WTC11 (cell line): ENCODE data around the gene STAM. TPM values are rescaled to one million over a fixed set of nuclear protein-coding genes. Genes with fewer than 3 reads are reported as not detected.

Source experiments
- ATAC-seq: fragments of 200-7000 bp; cut with Tn5 transposase; 2 replicates; pipeline ENCODE4 v1.10.0; 2021; ENCODE audit warnings: mild to moderate bottlenecking, moderate library complexity
- CTCF ChIA-PET: fragments of 300-600 bp; sonication (Branson Sonifier 250); formaldehyde crosslinking; loops from one replicate; lab custom pipeline; 2021; ENCODE audit warnings: antibody characterized with exemption; lab: Charles Lee
- POLR2A ChIA-PET: fragments of 350-600 bp; sonication (Branson Sonifier 250); formaldehyde crosslinking; loops from one replicate; lab custom pipeline; 2021; ENCODE audit warnings: antibody characterized with exemption; lab: Charles Lee
- DNase-seq: peaks from one replicate; pipeline ENCODE4 v3.0.0; 2021; ENCODE audit warnings: low spot score
- H3K27ac Mint-ChIP-seq: 2 replicates; pipeline ENCODE4 v1.8.0; 2021; ENCODE audit warnings: mixed read lengths
- H3K27me3 Mint-ChIP-seq: 2 replicates; pipeline ENCODE4 v1.8.0; 2021; ENCODE audit warnings: low read depth, mild to moderate bottlenecking, moderate library complexity, mixed read lengths
- H3K36me3 Mint-ChIP-seq: 2 replicates; pipeline ENCODE4 v1.8.0; 2021; ENCODE audit warnings: mixed read lengths
- H3K4me1 Mint-ChIP-seq: 2 replicates; pipeline ENCODE4 v1.8.0; 2022; ENCODE audit warnings: mixed read lengths
- H3K4me3 Mint-ChIP-seq: 2 replicates; pipeline ENCODE4 v1.8.0; 2021; ENCODE audit warnings: mild to moderate bottlenecking, moderate library complexity, mixed read lengths
- H3K9me3 Mint-ChIP-seq: 2 replicates; pipeline ENCODE4 v1.8.0; 2021; ENCODE audit warnings: mixed read lengths
- AR ChIP-seq: fragments of 250-450 bp; sonication (Bioruptor Pico); IDR thresholded peaks from 2 replicates; pipeline ENCODE4 v1.9.0; 2021; ENCODE audit warnings: mild to moderate bottlenecking
- ATF1 ChIP-seq: sonication (generic); formaldehyde crosslinking; IDR thresholded peaks from 2 replicates; pipeline ENCODE4 v1.8.1; 2023; ENCODE audit warnings: mild to moderate bottlenecking, moderate library complexity, missing genetic modification reagents
- CREB1 ChIP-seq: sonication (generic); formaldehyde crosslinking; IDR thresholded peaks from 2 replicates; pipeline ENCODE4 v1.8.0; 2023; ENCODE audit warnings: mild to moderate bottlenecking, missing genetic modification reagents
- E2F1 ChIP-seq: sonication (generic); formaldehyde crosslinking; IDR thresholded peaks from 2 replicates; pipeline ENCODE4 v1.8.0; 2022; ENCODE audit warnings: mild to moderate bottlenecking, missing genetic modification reagents
- E2F4 ChIP-seq: sonication (generic); formaldehyde crosslinking; IDR thresholded peaks from 2 replicates; pipeline ENCODE4 v1.8.1; 2022; ENCODE audit warnings: low read depth, mild to moderate bottlenecking, moderate library complexity, missing genetic modification reagents, borderline replicate concordance
- ETV6 ChIP-seq: sonication (generic); formaldehyde crosslinking; IDR thresholded peaks from 2 replicates; pipeline ENCODE4 v1.8.1; 2022; ENCODE audit warnings: mild to moderate bottlenecking, missing genetic modification reagents
- FOXJ3 ChIP-seq: sonication (generic); formaldehyde crosslinking; IDR thresholded peaks from 2 replicates; pipeline ENCODE4 v1.9.0; 2021; ENCODE audit warnings: missing genetic modification reagents, mild to moderate bottlenecking, borderline replicate concordance
- FOXP1 ChIP-seq: sonication (generic); formaldehyde crosslinking; IDR thresholded peaks from 2 replicates; pipeline ENCODE4 v1.8.0; 2022; ENCODE audit warnings: missing genetic modification reagents, mild to moderate bottlenecking, moderate library complexity, borderline replicate concordance
- GTF2I ChIP-seq: fragments of 250-450 bp; sonication (Bioruptor Pico); conservative IDR thresholded peaks from 2 replicates; pipeline ENCODE4 v1.4.0; 2021; ENCODE audit warnings: mild to moderate bottlenecking
- IRF2 ChIP-seq: sonication (generic); formaldehyde crosslinking; IDR thresholded peaks from 2 replicates; pipeline ENCODE4 v1.8.0; 2022; ENCODE audit warnings: low read depth, missing genetic modification reagents, borderline replicate concordance
- JAZF1 ChIP-seq: fragments of 250-450 bp; sonication (Bioruptor Pico); IDR thresholded peaks from 2 replicates; pipeline ENCODE4 v1.9.0; 2021; ENCODE audit warnings: moderate library complexity, mild to moderate bottlenecking, inconsistent platforms
- JUN ChIP-seq: sonication (generic); formaldehyde crosslinking; IDR thresholded peaks from 2 replicates; pipeline ENCODE4 v1.8.0; 2023; ENCODE audit warnings: mild to moderate bottlenecking, missing genetic modification reagents
- NR1H2 ChIP-seq: sonication (generic); formaldehyde crosslinking; IDR thresholded peaks from 2 replicates; pipeline ENCODE4 v1.9.0; 2021; ENCODE audit warnings: mild to moderate bottlenecking, moderate library complexity, missing genetic modification reagents
- PREB ChIP-seq: sonication (generic); formaldehyde crosslinking; IDR thresholded peaks from 2 replicates; pipeline ENCODE4 v1.8.1; 2022; ENCODE audit warnings: mild to moderate bottlenecking, missing genetic modification reagents, moderate library complexity, borderline replicate concordance
- SMAD4 ChIP-seq: sonication (generic); formaldehyde crosslinking; IDR thresholded peaks from 2 replicates; pipeline ENCODE4 v1.8.0; 2022; ENCODE audit warnings: mild to moderate bottlenecking, missing genetic modification reagents
- SOX15 ChIP-seq: fragments of 250-450 bp; sonication (Bioruptor Pico); IDR thresholded peaks from 2 replicates; pipeline ENCODE4 v1.9.0; 2021; ENCODE audit warnings: mild to moderate bottlenecking
- SP1 ChIP-seq: sonication (generic); formaldehyde crosslinking; conservative IDR thresholded peaks from 2 replicates; pipeline ENCODE4 v1.8.1; 2022; ENCODE audit warnings: missing genetic modification reagents
- TEAD1 ChIP-seq: sonication (generic); formaldehyde crosslinking; IDR thresholded peaks from 2 replicates; pipeline ENCODE4 v1.8.0; 2022; ENCODE audit warnings: mild to moderate bottlenecking, missing genetic modification reagents
- USF2 ChIP-seq: sonication (generic); formaldehyde crosslinking; IDR thresholded peaks from 2 replicates; pipeline ENCODE4 v1.8.1; 2023; ENCODE audit warnings: mild to moderate bottlenecking, missing genetic modification reagents, moderate library complexity
- ZNF263 ChIP-seq: sonication (generic); formaldehyde crosslinking; IDR thresholded peaks from 2 replicates; pipeline ENCODE4 v1.8.1; 2022; ENCODE audit warnings: low read depth, mild to moderate bottlenecking, moderate library complexity, missing genetic modification reagents
- ZNF425 ChIP-seq: fragments of 250-450 bp; sonication (Bioruptor Pico); conservative IDR thresholded peaks from 2 replicates; pipeline ENCODE4 v1.9.0; 2021; ENCODE audit warnings: mild to moderate bottlenecking
- ZSCAN18 ChIP-seq: fragments of 250-450 bp; sonication (Bioruptor Pico); IDR thresholded peaks from 2 replicates; pipeline ENCODE4 v2.1.2; 2022; ENCODE audit warnings: mild to moderate bottlenecking, moderate library complexity
- total RNA-seq: library from RNA; stranded (reverse); gene quantifications from 3 replicates; pipeline ENCODE4 v1.2.3, GENCODE V29; 2021

The STAM gene
- total RNA-seq, 1 experiment from 2014 or later: 24.2 TPM

GRCh38 chr10:17708821-17709220 lies 64.9 kb downstream of the STAM start:
- no peaks in the 10 kb centered on the region for H3K27me3 Mint-ChIP-seq
- H3K36me3 Mint-ChIP-seq: peaks cover 22% of the 10 kb centered on the region
- peaks cover 9% of the 10 kb centered on the region for H3K4me1 Mint-ChIP-seq
- ChIA-PET POLR2A (no interaction called here), CTCF (no interaction called here)
- H3K9me3 Mint-ChIP-seq: no peaks in the 10 kb centered on the region
- DNase-seq (no peak), ATAC-seq (no peak; the same call in 1 of the 2 replicates)
- TF ChIP-seq SP1 (CRISPR knock-in tag): no peak
- TF ChIP-seq AR: no peak
- no peak for TF ChIP-seq ZSCAN18 (CRISPR knock-in tag)
- TF ChIP-seq FOXJ3 (CRISPR knock-in tag): no peak
- no peak for TF ChIP-seq E2F4
- H3K4me3 Mint-ChIP-seq: no peak overlapping the region
- H3K27ac Mint-ChIP-seq: no peak overlapping the region

- DNase-seq (no peak), ATAC-seq (no peak)
- Mint-ChIP-seq H3K4me1 (peaks cover 9% of the 10 kb centered on the region), H3K27me3 (no peaks in the 10 kb centered on the region), H3K27ac (no peak overlapping the region), H3K4me3 (no peak overlapping the region), H3K9me3 (no peaks in the 10 kb centered on the region), H3K36me3 (peaks cover 28% of the 10 kb centered on the region)
- POLR2A ChIA-PET: no interaction called here
- CTCF ChIA-PET: no interaction called here
- TF ChIP-seq SMAD4 (CRISPR knock-in tag) (no peak), ZNF425 (CRISPR knock-in tag) (no peak), GTF2I (CRISPR knock-in tag) (no peak), PREB (CRISPR knock-in tag) (no peak)
Measured at GRCh38 chr10:17709492-17709891, 65.5 kb downstream of the STAM start.

GRCh38 chr10:17710181-17710580 lies 66.2 kb downstream of the STAM start:
- DNase-seq (no peak), ATAC-seq (no peak)
- no peak overlapping the region for H3K4me3 Mint-ChIP-seq
- peak overlapping the region; percentile 2; the same call in 1 of the 2 replicates for H3K27ac Mint-ChIP-seq
- H3K36me3 Mint-ChIP-seq: peaks cover 30% of the 10 kb centered on the region
- no peaks in the 10 kb centered on the region for H3K27me3 Mint-ChIP-seq
- no peaks in the 10 kb centered on the region for H3K9me3 Mint-ChIP-seq
- H3K4me1 Mint-ChIP-seq: peaks cover 9% of the 10 kb centered on the region
- CTCF ChIA-PET: interaction anchor here (0.8 kb wide), 1 partner anchor 91 kb away, joined by 3 read pairs; no protein-coding TSS in a partner anchor
- POLR2A ChIA-PET: no interaction called here
- TF ChIP-seq NR1H2 (CRISPR knock-in tag): no peak
- no peak for TF ChIP-seq ZNF263 (CRISPR knock-in tag)
- TF ChIP-seq FOXP1 (CRISPR knock-in tag): no peak
- TF ChIP-seq SOX15 (CRISPR knock-in tag): no peak
- TF ChIP-seq TEAD1 (CRISPR knock-in tag): no peak
- TF ChIP-seq ETV6 (CRISPR knock-in tag): no peak
- TF ChIP-seq CREB1: no peak
- no peak for TF ChIP-seq ATF1
- no peak for TF ChIP-seq JAZF1
- TF ChIP-seq IRF2 (CRISPR knock-in tag): no peak
- no peak for TF ChIP-seq E2F1 (CRISPR knock-in tag)
- TF ChIP-seq USF2 (CRISPR knock-in tag): no peak
- TF ChIP-seq JUN (CRISPR knock-in tag): no peak
